Measurements from ENCODE around the gene HEPHL1.
A peak's percentile ranks its signal among the peaks of the same experiment; 100 is the strongest.
"Not testable (repeated sequence)": the region's sequence is repeated elsewhere in the genome, so short reads cannot be mapped to it uniquely, and the experiment has no call there.

HEPHL1 gene

GRCh38 chr11:94020777-94021481 lies at the start of gene HEPHL1:
TSS of gene HEPHL1 (plus strand) at chr11:94021354. CDS start at chr11:94021369, 15 bp downstream.
- no peak for DNase-seq (ENCODE audit: low read depth)
- no peak within 1 kb of the TSS for H3K4me3 ChIP-seq (ENCODE audit: low read depth, low read length)

- H3K4me3 ChIP-seq (ENCODE audit: low read depth, low read length), result no peak overlapping the region
- DNase-seq (ENCODE audit: low read depth), result no peak
These were observed 48.4 kb upstream of the HEPHL1 start for GRCh38 chr11:93972790-93973189.

GRCh38 chr11:93973322-93974051 lies 47.7 kb upstream of the HEPHL1 start:
- not testable (repeated sequence) for DNase-seq (ENCODE audit: low read depth); H3K4me3 ChIP-seq (ENCODE audit: low read depth, low read length)

- DNase-seq (ENCODE audit: low read depth), result no peak
- no peak overlapping the region for H3K4me3 ChIP-seq (ENCODE audit: low read depth, low read length)
These were observed 46.4 kb upstream of the HEPHL1 start for GRCh38 chr11:93974759-93975158.

- not testable (repeated sequence) for H3K4me3 ChIP-seq (ENCODE audit: low read depth, low read length); DNase-seq (ENCODE audit: low read depth)
These were observed 44.4 kb upstream of the HEPHL1 start for GRCh38 chr11:93976577-93977254.

GRCh38 chr11:93983542-93984195 lies 37.5 kb upstream of the HEPHL1 start:
- no peak for DNase-seq (ENCODE audit: low read depth)
- no peak overlapping the region for H3K4me3 ChIP-seq (ENCODE audit: low read depth, low read length)

GRCh38 chr11:93984196-93984567 lies 37.0 kb upstream of the HEPHL1 start:
- H3K4me3 ChIP-seq (ENCODE audit: low read depth, low read length), result no peak overlapping the region
- no peak for DNase-seq (ENCODE audit: low read depth)

- no peak overlapping the region for H3K4me3 ChIP-seq (ENCODE audit: low read depth, low read length)
- DNase-seq (ENCODE audit: low read depth), result no peak
These were observed 36.2 kb upstream of the HEPHL1 start for GRCh38 chr11:93984936-93985335.

- H3K4me3 ChIP-seq (ENCODE audit: low read depth, low read length), result no peak overlapping the region
- peak; percentile 22 for DNase-seq (ENCODE audit: low read depth)
These were observed 34.4 kb upstream of the HEPHL1 start for GRCh38 chr11:93986716-93987115.

GRCh38 chr11:93988455-93988854 lies 32.7 kb upstream of the HEPHL1 start:
- no peak for DNase-seq (ENCODE audit: low read depth)
- no peak overlapping the region for H3K4me3 ChIP-seq (ENCODE audit: low read depth, low read length)

- no peak for DNase-seq (ENCODE audit: low read depth)
- H3K4me3 ChIP-seq (ENCODE audit: low read depth, low read length), result no peak overlapping the region
These were observed 32.2 kb upstream of the HEPHL1 start for GRCh38 chr11:93988912-93989311.

GRCh38 chr11:93993747-93994146 lies 27.4 kb upstream of the HEPHL1 start:
- no peak for DNase-seq (ENCODE audit: low read depth)
- H3K4me3 ChIP-seq (ENCODE audit: low read depth, low read length), result no peak overlapping the region

GRCh38 chr11:93997741-93998140 lies 23.4 kb upstream of the HEPHL1 start:
- DNase-seq (ENCODE audit: low read depth), result no peak
- no peak overlapping the region for H3K4me3 ChIP-seq (ENCODE audit: low read depth, low read length)

GRCh38 chr11:94000659-94001058 lies 20.5 kb upstream of the HEPHL1 start:
- DNase-seq (ENCODE audit: low read depth), result no peak

GRCh38 chr11:94002226-94002625 lies 18.9 kb upstream of the HEPHL1 start:
- no peak overlapping the region for H3K4me3 ChIP-seq (ENCODE audit: low read depth, low read length)
- DNase-seq (ENCODE audit: low read depth), result peak; percentile 16

More at GRCh38 chr11:94000659-94001058, 20.5 kb upstream of the HEPHL1 start:
- H3K4me3 ChIP-seq (ENCODE audit: low read depth, low read length), result no peak overlapping the region

GRCh38 chr11:94007426-94007825 lies 13.7 kb upstream of the HEPHL1 start:
- no peak for DNase-seq (ENCODE audit: low read depth)
- H3K4me3 ChIP-seq (ENCODE audit: low read depth, low read length), result no peak overlapping the region

- no peak for DNase-seq (ENCODE audit: low read depth)
- no peak overlapping the region for H3K4me3 ChIP-seq (ENCODE audit: low read depth, low read length)
These were observed 13.2 kb upstream of the HEPHL1 start for GRCh38 chr11:94007906-94008305.

GRCh38 chr11:94010136-94010535 lies 11.0 kb upstream of the HEPHL1 start:
- no peak overlapping the region for H3K4me3 ChIP-seq (ENCODE audit: low read depth, low read length)
- no peak for DNase-seq (ENCODE audit: low read depth)

- no peak overlapping the region for H3K4me3 ChIP-seq (ENCODE audit: low read depth, low read length)
- no peak for DNase-seq (ENCODE audit: low read depth)
These were observed 9.7 kb upstream of the HEPHL1 start for GRCh38 chr11:94011478-94011877.

- H3K4me3 ChIP-seq (ENCODE audit: low read depth, low read length), result no peak overlapping the region
- DNase-seq (ENCODE audit: low read depth), result no peak
These were observed 3.7 kb upstream of the HEPHL1 start for GRCh38 chr11:94017446-94017845.
